B cell (primary cell): ENCODE results near the gene PNPT1. TPM values are rescaled to one million over a fixed set of nuclear protein-coding genes. Genes with fewer than 3 reads are reported as not detected.
"Not testable (repeated sequence)": the region's sequence is repeated elsewhere in the genome, so short reads cannot be mapped to it uniquely, and the experiment has no call there.

Source experiments
- ATAC-seq: fragments of 200-7000 bp; cut with Tn5 transposase; one replicate; pipeline ENCODE4 v1.10.0; 2021; ENCODE audit warnings: low read depth, mild to moderate bottlenecking, moderate number of reproducible peaks, moderate library complexity
- CTCF ChIA-PET: fragments of 350-600 bp; sonication (Branson Sonifier 250); formaldehyde crosslinking; loops from one replicate; lab custom pipeline; 2021; ENCODE audit warnings: antibody characterized with exemption, inconsistent platforms; lab: Charles Lee
- POLR2A ChIA-PET: fragments of 350-600 bp; sonication (Branson Sonifier 250); formaldehyde crosslinking; loops from one replicate; lab custom pipeline; 2021; ENCODE audit warnings: antibody characterized with exemption; lab: Charles Lee
- DNase-seq: peaks from one replicate; pipeline ENCODE4 v3.0.0; 2013
- H2AFZ ChIP-seq: 2 replicates; pipeline ENCODE4 v1.6.1; 2012; ENCODE audit warnings: mild to moderate bottlenecking, low read depth, low read length; ENCODE audit not compliant: insufficient read depth, poor library complexity, severe bottlenecking
- H3K27ac ChIP-seq, 2 donors: 1 replicate in 1 of 2; 2 replicates in 1 of 2; pipeline ENCODE4 v1.5.1; 2012 to 2013; ENCODE audit warnings: low read length in 2 of 2, mild to moderate bottlenecking in 2 of 2, moderate library complexity in 1 of 2
- H3K27me3 ChIP-seq, 4 experiments: fragments of 200-600 bp in 1 of 4; sonication (generic) in 1 of 4; replicated peaks in 1 of 4; 1 replicate in 2 of 4; 2 replicates in 2 of 4; pipeline versions ENCODE4 v1.6.1 to v1.7.0; 2013 to 2016; ENCODE audit warnings: low read length in 3 of 4, mild to moderate bottlenecking in 2 of 4, mixed read lengths in 1 of 4, moderate library complexity in 1 of 4; ENCODE audit not compliant: insufficient read depth in 4 of 4, control insufficient read depth in 3 of 4; ENCODE audit errors: control extremely low read depth in 1 of 4
- H3K36me3 ChIP-seq, 2 experiments: replicated peaks in 1 of 2; 1 replicate in 1 of 2; 2 replicates in 1 of 2; pipeline versions ENCODE4 v1.6.1 to v1.7.1; 2013; ENCODE audit warnings: low read length in 1 of 2; ENCODE audit not compliant: insufficient read depth in 2 of 2, control insufficient read depth in 1 of 2; ENCODE audit errors: control extremely low read depth in 1 of 2, extremely low read depth in 1 of 2
- H3K4me1 ChIP-seq, 2 donors: fragments of 200-600 bp in 1 of 2; sonication (generic) in 1 of 2; 1 replicate in 1 of 2; 2 replicates in 1 of 2; pipeline versions ENCODE4 v1.5.1 to v1.6.1; 2013 to 2017; ENCODE audit warnings: low read length in 2 of 2; ENCODE audit not compliant: control insufficient read depth in 2 of 2, insufficient read depth in 2 of 2
- H3K4me2 ChIP-seq: replicated peaks from 2 replicates; pipeline ENCODE3; 2012; ENCODE audit warnings: mild to moderate bottlenecking, low read depth, low read length; ENCODE audit not compliant: poor library complexity, severe bottlenecking
- H3K4me3 ChIP-seq, 5 experiments: fragments of 200-600 bp in 1 of 5; sonication (generic) in 1 of 5; 1 replicate in 3 of 5; 2 replicates in 2 of 5; pipeline versions ENCODE4 v1.5.1 to v1.7.0; 2011 to 2016; ENCODE audit warnings: low read length in 4 of 5, mild to moderate bottlenecking in 4 of 5, low read depth in 2 of 5, control low read depth in 1 of 5, moderate library complexity in 1 of 5; ENCODE audit not compliant: insufficient read depth in 1 of 5; ENCODE audit errors: control extremely low read depth in 1 of 5, extremely low read depth in 1 of 5
- H3K79me2 ChIP-seq: fragments of 200-600 bp; sonication (generic); one replicate; pipeline ENCODE4 v1.6.0; 2016; ENCODE audit warnings: low read length; ENCODE audit not compliant: control insufficient read depth, insufficient read depth
- H3K9ac ChIP-seq: fragments of 200-600 bp; sonication (generic); 2 replicates; pipeline ENCODE4 v1.6.1; 2017; ENCODE audit warnings: mild to moderate bottlenecking, low read length, moderate library complexity
- H3K9me3 ChIP-seq, 3 donors: one replicate each; pipeline versions ENCODE4 v1.6.1 to v1.7.1; 2013; ENCODE audit warnings: low read length in 2 of 3; ENCODE audit not compliant: control insufficient read depth in 2 of 3, insufficient read depth in 1 of 3; ENCODE audit errors: control extremely low read depth in 1 of 3
- H4K20me1 ChIP-seq: 2 replicates; pipeline ENCODE4 v1.6.0; 2012; ENCODE audit warnings: mild to moderate bottlenecking, low read length; ENCODE audit not compliant: insufficient read depth, control insufficient read depth, poor library complexity, severe bottlenecking
- H3K27ac Mint-ChIP-seq: one replicate; pipeline ENCODE4 v1.8.0; 2021; ENCODE audit warnings: mixed read lengths
- H3K27me3 Mint-ChIP-seq: one replicate; pipeline ENCODE4 v1.8.0; 2021; ENCODE audit warnings: mixed read lengths
- H3K4me1 Mint-ChIP-seq: one replicate; pipeline ENCODE4 v1.8.0; 2021; ENCODE audit warnings: mixed read lengths
- H3K4me3 Mint-ChIP-seq: one replicate; pipeline ENCODE4 v1.8.0; 2021; ENCODE audit warnings: mixed read lengths
- H3K9me3 Mint-ChIP-seq: one replicate; pipeline ENCODE4 v1.8.0; 2022; ENCODE audit warnings: mixed read lengths; ENCODE audit not compliant: insufficient read depth
- EZH2 ChIP-seq: IDR thresholded peaks from 2 replicates; pipeline ENCODE4 v1.6.1; 2012; ENCODE audit warnings: borderline replicate concordance, low read depth, mild to moderate bottlenecking, moderate library complexity, low read length; ENCODE audit not compliant: insufficient read depth, poor library complexity, severe bottlenecking
- WGBS: methylation state at CpG from one replicate; pipeline ENCODE4 v1.1.5; 2013; ENCODE audit warnings: missing lambda C conversion rate; ENCODE audit not compliant: insufficient coverage; 5-methylcytosine and 5-hydroxymethylcytosine counted together
- intact Hi-C: fragments of 100-400 bp; cut with micrococcal nuclease; formaldehyde crosslinking; loops from one replicate; pipeline ENCODE4 v1.10.0; 2022
- polyA plus RNA-seq: library from polyadenylated mRNA; depleted of rRNA; stranded (reverse); fragments of >200 nt; gene quantifications from 2 replicates; pipeline ENCODE4 v1.2.3, GENCODE V29; 2012
- total RNA-seq, 2 donors: library from RNA; stranded (reverse); fragments of 120-200 nt in 1 of 2; gene quantifications; 1 replicate in 1 of 2; 2 replicates in 1 of 2; pipeline versions ENCODE4 v1.2.3 to v1.2.4, GENCODE V29; 2013 to 2022
- TF ChIP-seq, protein P1 (sequence below): fragments of 200-600 bp; IDR thresholded peaks from one replicate; pipeline ENCODE4 v1.8.0; 2022; ENCODE audit warnings: antibody characterized with exemption, mild to moderate bottlenecking

Gene PNPT1
- total and polyA plus RNA-seq, 2 donors (not counting 1 experiment from before 2014, with no cell fraction given) = 7.8 to 23.1 TPM

- Histone ChIP-seq H3K36me3 (no peaks in the 10 kb centered on the region), H3K9me3 (no peaks in the 10 kb centered on the region), H3K4me2 (no peak overlapping the region), H2AFZ (no peak overlapping the region), H3K79me2 (no peaks in the 10 kb centered on the region), H3K4me3 (no peak overlapping the region), H4K20me1 (no peaks in the 10 kb centered on the region), H3K27me3 (peaks cover 0 to 5% (median 0%) of the 10 kb centered on the region in 4 experiments), H3K9ac (no peak overlapping the region), H3K4me1 (no peaks in the 10 kb centered on the region), H3K27ac (no peak overlapping the region)
- WGBS = no CpG with 5 or more reads among the region's 1 CpG
- Mint-ChIP-seq H3K4me1 (no peaks in the 10 kb centered on the region), H3K27me3 (peaks cover 38% of the 10 kb centered on the region), H3K4me3 (no peak overlapping the region), H3K9me3 (no peaks in the 10 kb centered on the region), H3K27ac (no peak overlapping the region)
- intact Hi-C loops = no loop called here
- ChIA-PET POLR2A (no interaction called here), CTCF (no interaction called here)
- DNase-seq = no peak
- no peak for ATAC-seq
- no peak for TF ChIP-seq EZH2
- TF ChIP-seq, protein P1, sequence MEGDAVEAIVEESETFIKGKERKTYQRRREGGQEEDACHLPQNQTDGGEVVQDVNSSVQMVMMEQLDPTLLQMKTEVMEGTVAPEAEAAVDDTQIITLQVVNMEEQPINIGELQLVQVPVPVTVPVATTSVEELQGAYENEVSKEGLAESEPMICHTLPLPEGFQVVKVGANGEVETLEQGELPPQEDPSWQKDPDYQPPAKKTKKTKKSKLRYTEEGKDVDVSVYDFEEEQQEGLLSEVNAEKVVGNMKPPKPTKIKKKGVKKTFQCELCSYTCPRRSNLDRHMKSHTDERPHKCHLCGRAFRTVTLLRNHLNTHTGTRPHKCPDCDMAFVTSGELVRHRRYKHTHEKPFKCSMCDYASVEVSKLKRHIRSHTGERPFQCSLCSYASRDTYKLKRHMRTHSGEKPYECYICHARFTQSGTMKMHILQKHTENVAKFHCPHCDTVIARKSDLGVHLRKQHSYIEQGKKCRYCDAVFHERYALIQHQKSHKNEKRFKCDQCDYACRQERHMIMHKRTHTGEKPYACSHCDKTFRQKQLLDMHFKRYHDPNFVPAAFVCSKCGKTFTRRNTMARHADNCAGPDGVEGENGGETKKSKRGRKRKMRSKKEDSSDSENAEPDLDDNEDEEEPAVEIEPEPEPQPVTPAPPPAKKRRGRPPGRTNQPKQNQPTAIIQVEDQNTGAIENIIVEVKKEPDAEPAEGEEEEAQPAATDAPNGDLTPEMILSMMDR = no peak
Observed at GRCh38 chr2:55707751-55708150, 14.1 kb upstream of the PNPT1 start.

DNA sequence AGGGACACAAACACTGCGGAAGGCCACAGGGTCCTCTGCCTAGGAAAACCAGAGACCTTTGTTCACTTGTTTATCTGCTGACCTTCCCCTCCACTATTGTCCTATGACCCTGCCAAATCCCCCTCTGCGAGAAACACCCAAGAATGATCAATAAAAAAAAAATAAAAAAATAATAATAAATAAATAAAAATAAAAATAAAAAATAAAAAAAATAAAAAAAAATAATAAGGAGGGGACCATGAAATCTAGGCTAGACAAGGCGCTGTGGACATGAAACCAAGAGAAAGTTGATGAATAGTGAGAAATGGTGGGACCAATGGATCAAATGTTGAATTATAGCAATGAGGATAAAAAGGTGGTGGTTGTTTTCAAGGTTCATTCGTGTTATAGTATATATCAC, 12.6 kb upstream of the PNPT1 start:
- peaks cover 42% of the 10 kb centered on the region for H3K27me3 Mint-ChIP-seq
- CTCF ChIA-PET, ATAC-seq, H3K9ac ChIP-seq, H3K27ac ChIP-seq, H3K27ac Mint-ChIP-seq, H3K9me3 Mint-ChIP-seq, H3K36me3 ChIP-seq, intact Hi-C loops, DNase-seq, POLR2A ChIA-PET, H2AFZ ChIP-seq, H3K4me3 ChIP-seq, H3K79me2 ChIP-seq, H3K4me1 Mint-ChIP-seq, H3K9me3 ChIP-seq, H4K20me1 ChIP-seq, H3K4me1 ChIP-seq, H3K4me3 Mint-ChIP-seq, H3K27me3 ChIP-seq, H3K4me2 ChIP-seq: not testable (repeated sequence)
- 83% methylated on average over 1 of the region's 4 CpGs for WGBS
